ENCODE measurements around the gene AKTIP. TPM values are rescaled to one million over a fixed set of nuclear protein-coding genes. Genes with fewer than 3 reads are reported as not detected.

AKTIP gene
- total RNA-seq, 1 experiment from 2014 or later = 26.2 TPM

GRCh38 chr16:53495325-53495724 is 7.7 kb downstream of the AKTIP start:
- no peak overlapping the region for H2AK5ac ChIP-seq (ENCODE audit: insufficient read length, low read length)
- H3K14ac ChIP-seq (ENCODE audit: insufficient read depth, low read length) = no peak overlapping the region
- H3K36me3 Mint-ChIP-seq (ENCODE audit: insufficient read depth in 1 of 3, low read depth in 3 of 3) = peaks cover 9 to 77% (median 56%) of the 10 kb centered on the region in 3 experiments; a peak in 6 of 7 replicates
- no peak overlapping the region for H2BK20ac ChIP-seq (ENCODE audit: low read depth, low read length, poor library complexity, severe bottlenecking)
- TF ChIP-seq CTCF (conservative IDR thresholded peaks at IDR 0.05) = peak; percentile 55
- H3K9me3 Mint-ChIP-seq = no peaks in the 10 kb centered on the region
- no peak overlapping the region for H3T11ph ChIP-seq (ENCODE audit: low read length)
- H2BK12ac ChIP-seq (ENCODE audit: insufficient read length, low read depth, low read length) = no peak overlapping the region
- H3K18ac ChIP-seq (ENCODE audit: insufficient read length, low read depth, low read length) = no peak overlapping the region
- no peak overlapping the region for H4K91ac ChIP-seq (ENCODE audit: insufficient read length, low read depth, low read length)
- H3K79me1 ChIP-seq (ENCODE audit: insufficient read depth, low read depth, low read length, poor library complexity, severe bottlenecking) = no peaks in the 10 kb centered on the region
- no peaks in the 10 kb centered on the region for H3K23me2 ChIP-seq (ENCODE audit: insufficient read length, low read depth, low read length, poor library complexity, severe bottlenecking)
- H3K4ac ChIP-seq (ENCODE audit: low read depth, low read length) = no peak overlapping the region
- no peak overlapping the region for H4K8ac ChIP-seq (replicated peaks; ENCODE audit: insufficient read length, low read depth, low read length)
- H2BK5ac ChIP-seq (ENCODE audit: insufficient read length, low read length) = no peak overlapping the region
- no peak overlapping the region for H3K56ac ChIP-seq (ENCODE audit: insufficient read length, low read depth, low read length)
- no peak overlapping the region; a peak in 1 of 7 replicates for H3K27ac Mint-ChIP-seq
- H3K4me3 Mint-ChIP-seq = no peak overlapping the region
- H3K9me3 ChIP-seq (ENCODE audit: control insufficient read depth, low read depth, low read length) = no peaks in the 10 kb centered on the region
- no peak overlapping the region for H3K23ac ChIP-seq (ENCODE audit: insufficient read length, low read depth, low read length)
- H3K27me3 Mint-ChIP-seq (ENCODE audit: low read depth) = no peaks in the 10 kb centered on the region
- H4K5ac ChIP-seq (ENCODE audit: insufficient read length, low read depth, low read length) = no peak overlapping the region
- 0 out of 2 replicates have a peak, but pooled peaks cover 2% of the 10 kb centered on the region for H3K79me2 ChIP-seq (ENCODE audit: insufficient read depth, low read length)
- H4K20me1 ChIP-seq (ENCODE audit: control insufficient read depth, insufficient read depth, insufficient read length) = no peaks in the 10 kb centered on the region
- no peak overlapping the region for H2AFZ ChIP-seq (ENCODE audit: low read length)
- H3K4me2 ChIP-seq (ENCODE audit: insufficient read depth, insufficient read length, low read length) = no peak overlapping the region
- no peak for DNase-seq
- H2BK120ac ChIP-seq (ENCODE audit: low read depth, low read length, poor library complexity, severe bottlenecking) = no peak overlapping the region
- no peaks in the 10 kb centered on the region for H3K27me3 ChIP-seq (ENCODE audit: insufficient read depth, low read length)
- no peaks in the 10 kb centered on the region for H3K4me1 Mint-ChIP-seq
- no peak overlapping the region for H3K27ac ChIP-seq (ENCODE audit: insufficient read length, low read depth, low read length)
- H3K4me1 ChIP-seq (ENCODE audit: insufficient read depth, low read length) = no peaks in the 10 kb centered on the region
- WGBS (ENCODE audit: extremely low coverage, insufficient read length, low lambda C conversion rate) = no CpG with 5 or more reads among the region's 4 CpGs
- no peak overlapping the region for H2BK15ac ChIP-seq (ENCODE audit: low read depth, low read length)
- no peak overlapping the region for H3K9ac ChIP-seq (ENCODE audit: extremely low read depth, insufficient read length, low read length)

Measured in H9 (cell line).